ENCODE data around the gene METTL9.

METTL9 gene

DNA sequence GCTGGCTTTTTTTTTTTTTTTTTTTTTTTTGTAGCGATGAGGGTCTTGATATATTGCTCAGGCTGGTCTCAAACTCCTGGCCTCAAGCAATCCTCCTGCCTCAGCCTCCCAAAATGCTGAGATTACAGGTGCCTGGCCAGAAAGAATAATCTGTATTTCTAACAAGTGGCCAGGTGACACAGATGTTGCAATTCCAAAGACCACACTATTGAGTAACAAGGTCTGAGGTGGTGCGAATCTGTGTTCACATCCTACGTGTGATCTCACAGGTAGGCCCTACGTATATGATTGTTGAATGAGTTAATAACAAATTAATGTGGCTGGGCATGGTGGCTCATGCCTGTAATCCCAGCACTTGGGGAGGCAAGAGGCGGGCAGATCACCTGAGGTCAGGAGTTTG, 97.7 kb downstream of the METTL9 start:
- no peaks in the 10 kb centered on the region for H3K27me3 ChIP-seq (ENCODE audit: insufficient read depth, low read depth, severe bottlenecking)

GRCh38 chr16:21698169-21699032, 99.0 kb downstream of the METTL9 start:
- no peaks in the 10 kb centered on the region for H3K27me3 ChIP-seq (ENCODE audit: insufficient read depth, low read depth, severe bottlenecking)
- H3K36me3 ChIP-seq, result no peaks in the 10 kb centered on the region
- H3K27ac ChIP-seq, result no peak overlapping the region
- no peak overlapping the region for H3K4me3 ChIP-seq (ENCODE audit: low read depth, low read length)
- TF ChIP-seq, protein P1, sequence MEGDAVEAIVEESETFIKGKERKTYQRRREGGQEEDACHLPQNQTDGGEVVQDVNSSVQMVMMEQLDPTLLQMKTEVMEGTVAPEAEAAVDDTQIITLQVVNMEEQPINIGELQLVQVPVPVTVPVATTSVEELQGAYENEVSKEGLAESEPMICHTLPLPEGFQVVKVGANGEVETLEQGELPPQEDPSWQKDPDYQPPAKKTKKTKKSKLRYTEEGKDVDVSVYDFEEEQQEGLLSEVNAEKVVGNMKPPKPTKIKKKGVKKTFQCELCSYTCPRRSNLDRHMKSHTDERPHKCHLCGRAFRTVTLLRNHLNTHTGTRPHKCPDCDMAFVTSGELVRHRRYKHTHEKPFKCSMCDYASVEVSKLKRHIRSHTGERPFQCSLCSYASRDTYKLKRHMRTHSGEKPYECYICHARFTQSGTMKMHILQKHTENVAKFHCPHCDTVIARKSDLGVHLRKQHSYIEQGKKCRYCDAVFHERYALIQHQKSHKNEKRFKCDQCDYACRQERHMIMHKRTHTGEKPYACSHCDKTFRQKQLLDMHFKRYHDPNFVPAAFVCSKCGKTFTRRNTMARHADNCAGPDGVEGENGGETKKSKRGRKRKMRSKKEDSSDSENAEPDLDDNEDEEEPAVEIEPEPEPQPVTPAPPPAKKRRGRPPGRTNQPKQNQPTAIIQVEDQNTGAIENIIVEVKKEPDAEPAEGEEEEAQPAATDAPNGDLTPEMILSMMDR (IDR thresholded peaks at IDR 0.05; ENCODE audit: low read depth, low read length), result no peak
- no peaks in the 10 kb centered on the region for H3K9me3 ChIP-seq (ENCODE audit: severe bottlenecking)
- DNase-seq, result no peak

More for the DNA sequence above, 97.7 kb downstream of the METTL9 start:
- DNase-seq, result no peak
- no peak overlapping the region for H3K4me3 ChIP-seq (ENCODE audit: low read depth, low read length)
- TF ChIP-seq, protein P1 (IDR thresholded peaks at IDR 0.05; ENCODE audit: low read depth, low read length), result no peak
- H3K27ac ChIP-seq, result no peak overlapping the region
- no peaks in the 10 kb centered on the region for H3K36me3 ChIP-seq
- no peaks in the 10 kb centered on the region for H3K9me3 ChIP-seq (ENCODE audit: severe bottlenecking)

- TF ChIP-seq, protein P1 (IDR thresholded peaks at IDR 0.05; ENCODE audit: low read depth, low read length), result no peak
Observed at GRCh38 chr16:21701271-21701670, 101.9 kb downstream of the METTL9 start.

GRCh38 chr16:21702276-21702675, 102.9 kb downstream of the METTL9 start:
- TF ChIP-seq, protein P1 (IDR thresholded peaks at IDR 0.05; ENCODE audit: low read depth, low read length), result no peak
- DNase-seq, result no peak
- no peaks in the 10 kb centered on the region for H3K27me3 ChIP-seq (ENCODE audit: insufficient read depth, low read depth, severe bottlenecking)
- no peaks in the 10 kb centered on the region for H3K36me3 ChIP-seq
- H3K27ac ChIP-seq, result no peak overlapping the region
- no peak overlapping the region for H3K4me3 ChIP-seq (ENCODE audit: low read depth, low read length)
- H3K9me3 ChIP-seq (ENCODE audit: severe bottlenecking), result no peaks in the 10 kb centered on the region

More at GRCh38 chr16:21701271-21701670, 101.9 kb downstream of the METTL9 start:
- no peak overlapping the region for H3K4me3 ChIP-seq (ENCODE audit: low read depth, low read length)
- no peak for DNase-seq
- H3K27ac ChIP-seq, result no peak overlapping the region
- no peaks in the 10 kb centered on the region for H3K27me3 ChIP-seq (ENCODE audit: insufficient read depth, low read depth, severe bottlenecking)
- no peaks in the 10 kb centered on the region for H3K9me3 ChIP-seq (ENCODE audit: severe bottlenecking)
- no peaks in the 10 kb centered on the region for H3K36me3 ChIP-seq

- H3K36me3 ChIP-seq, result no peaks in the 10 kb centered on the region
- TF ChIP-seq, protein P1 (IDR thresholded peaks at IDR 0.05; ENCODE audit: low read depth, low read length), result no peak
- DNase-seq, result no peak
- H3K27ac ChIP-seq, result no peak overlapping the region
- H3K4me3 ChIP-seq (ENCODE audit: low read depth, low read length), result no peak overlapping the region
- no peaks in the 10 kb centered on the region for H3K27me3 ChIP-seq (ENCODE audit: insufficient read depth, low read depth, severe bottlenecking)
- no peaks in the 10 kb centered on the region for H3K9me3 ChIP-seq (ENCODE audit: severe bottlenecking)
Observed at GRCh38 chr16:21703156-21703555, 103.8 kb downstream of the METTL9 start.

Measured in WERI-Rb-1 (cell line).